ENCODE data around the gene BSPH1.
A peak's percentile ranks its signal among the peaks of the same experiment; 100 is the strongest.
"Not testable (repeated sequence)": the region's sequence is repeated elsewhere in the genome, so short reads cannot be mapped to it uniquely, and the experiment has no call there.

GRCh38 chr19:47949852-47950521, 42.0 kb downstream of the BSPH1 start:
- TF ChIP-seq CTCF (IDR thresholded peaks at IDR 0.05): peak in 1 of 6 experiments; percentile 18
- not testable (repeated sequence) for TF ChIP-seq POLR2A (IDR thresholded peaks at IDR 0.05)

All from Peyer's patch (tissue), 4 donors.